ENCODE data around the gene CAMK2D.

The CAMK2D gene

GRCh38 chr4:113423631-113424030 lies 337.9 kb downstream of the CAMK2D start:
- DNase-seq: no peak

GRCh38 chr4:113420938-113421337 lies 340.6 kb downstream of the CAMK2D start:
- no peak for DNase-seq

- DNase-seq: no peak
Observed at GRCh38 chr4:113419631-113420030, 341.9 kb downstream of the CAMK2D start.

GRCh38 chr4:113411496-113411938 lies 350.0 kb downstream of the CAMK2D start:
- no peak for DNase-seq

- DNase-seq: no peak
Observed at GRCh38 chr4:113410686-113411085, 350.9 kb downstream of the CAMK2D start.

- no peak for DNase-seq
Observed at GRCh38 chr4:113409181-113409580, 352.4 kb downstream of the CAMK2D start.

GRCh38 chr4:113407409-113407808 lies 354.1 kb downstream of the CAMK2D start:
- DNase-seq: no peak

- no peak for DNase-seq
Observed at GRCh38 chr4:113406723-113407016, 354.9 kb downstream of the CAMK2D start.

- DNase-seq: no peak
Observed at GRCh38 chr4:113405874-113406722, 355.4 kb downstream of the CAMK2D start.

GRCh38 chr4:113404841-113405240 lies 356.7 kb downstream of the CAMK2D start:
- no peak for DNase-seq

GRCh38 chr4:113404167-113404571 lies 357.4 kb downstream of the CAMK2D start:
- DNase-seq: no peak
